Left ventricle myocardium inferior (tissue), 1 donor: ENCODE measurements around the gene RAET1G. TPM values are rescaled to one million over a fixed set of nuclear protein-coding genes. Genes with fewer than 3 reads are reported as not detected.

ENCODE experiments used
- DNase-seq: peaks from one replicate; pipeline ENCODE4 v3.0.0-alpha.2; 2020
- H3K27ac ChIP-seq: fragments of 200-600 bp; replicated peaks from 2 replicates; pipeline ENCODE4 v1.8.0; 2021
- H3K27me3 ChIP-seq: fragments of 200-600 bp; 2 replicates; pipeline ENCODE4 v1.8.0; 2021; ENCODE audit warnings: low read depth
- H3K36me3 ChIP-seq: fragments of 200-600 bp; 2 replicates; pipeline ENCODE4 v1.8.0; 2021
- H3K4me1 ChIP-seq: fragments of 200-600 bp; 2 replicates; pipeline ENCODE4 v1.8.0; 2021
- H3K4me3 ChIP-seq: fragments of 200-600 bp; 2 replicates; pipeline ENCODE4 v1.8.0; 2021; ENCODE audit warnings: mild to moderate bottlenecking, moderate library complexity
- H3K9me3 ChIP-seq: fragments of 200-600 bp; replicated peaks from 2 replicates; pipeline ENCODE4 v1.8.0; 2021
- intact Hi-C: fragments of 100-400 bp; cut with micrococcal nuclease; formaldehyde crosslinking; loops from one replicate; pipeline ENCODE4 v1.11.0; 2022
- total RNA-seq: library from RNA; stranded (reverse); fragmentation: NEBNext Ultra II Directional; extraction: Animal tissue kit (Norgen Biotek cat#: 25700); gene quantifications from one replicate; pipeline ENCODE4 v1.2.1, GENCODE V29; 2021
- TF ChIP-seq, protein P1 (sequence below): fragments of 200-600 bp; IDR thresholded peaks from 2 replicates; pipeline ENCODE4 v1.8.0; 2021; ENCODE audit warnings: antibody characterized with exemption, mild to moderate bottlenecking, borderline replicate concordance
- donor health status: DM: no; HTN: yes; CAD: no; lungs with severe emphysema.

Gene RAET1G
- total RNA-seq, 1 donor from 2014 or later, result 0.19 TPM

GRCh38 chr6:149904661-149905370 is 18.1 kb downstream of the RAET1G start:
- Histone ChIP-seq H3K9me3 (peaks cover 12% of the 10 kb centered on the region), H3K27ac (no peak overlapping the region), H3K4me1 (peaks cover 13% of the 10 kb centered on the region), H3K36me3 (no peaks in the 10 kb centered on the region), H3K27me3 (no peaks in the 10 kb centered on the region), H3K4me3 (no peak overlapping the region)
- DNase-seq, result no peak
- intact Hi-C loops, result no loop called here
- TF ChIP-seq, protein P1, sequence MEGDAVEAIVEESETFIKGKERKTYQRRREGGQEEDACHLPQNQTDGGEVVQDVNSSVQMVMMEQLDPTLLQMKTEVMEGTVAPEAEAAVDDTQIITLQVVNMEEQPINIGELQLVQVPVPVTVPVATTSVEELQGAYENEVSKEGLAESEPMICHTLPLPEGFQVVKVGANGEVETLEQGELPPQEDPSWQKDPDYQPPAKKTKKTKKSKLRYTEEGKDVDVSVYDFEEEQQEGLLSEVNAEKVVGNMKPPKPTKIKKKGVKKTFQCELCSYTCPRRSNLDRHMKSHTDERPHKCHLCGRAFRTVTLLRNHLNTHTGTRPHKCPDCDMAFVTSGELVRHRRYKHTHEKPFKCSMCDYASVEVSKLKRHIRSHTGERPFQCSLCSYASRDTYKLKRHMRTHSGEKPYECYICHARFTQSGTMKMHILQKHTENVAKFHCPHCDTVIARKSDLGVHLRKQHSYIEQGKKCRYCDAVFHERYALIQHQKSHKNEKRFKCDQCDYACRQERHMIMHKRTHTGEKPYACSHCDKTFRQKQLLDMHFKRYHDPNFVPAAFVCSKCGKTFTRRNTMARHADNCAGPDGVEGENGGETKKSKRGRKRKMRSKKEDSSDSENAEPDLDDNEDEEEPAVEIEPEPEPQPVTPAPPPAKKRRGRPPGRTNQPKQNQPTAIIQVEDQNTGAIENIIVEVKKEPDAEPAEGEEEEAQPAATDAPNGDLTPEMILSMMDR, result no peak

GRCh38 chr6:149903938-149904611 is 18.8 kb downstream of the RAET1G start:
- H3K27ac ChIP-seq, result no peak overlapping the region
- peaks cover 13% of the 10 kb centered on the region for H3K4me1 ChIP-seq
- no peaks in the 10 kb centered on the region for H3K27me3 ChIP-seq
- DNase-seq, result no peak
- peaks cover 12% of the 10 kb centered on the region for H3K9me3 ChIP-seq
- intact Hi-C loops, result no loop called here
- H3K36me3 ChIP-seq, result no peaks in the 10 kb centered on the region
- TF ChIP-seq, protein P1, result no peak
- H3K4me3 ChIP-seq, result no peak overlapping the region

- no peaks in the 10 kb centered on the region for H3K9me3 ChIP-seq
- H3K4me1 ChIP-seq, result peaks cover 26% of the 10 kb centered on the region
- no peaks in the 10 kb centered on the region for H3K36me3 ChIP-seq
- no peaks in the 10 kb centered on the region for H3K27me3 ChIP-seq
- H3K4me3 ChIP-seq, result no peak overlapping the region
- intact Hi-C loops, result no loop called here
- no peak overlapping the region for H3K27ac ChIP-seq
- TF ChIP-seq, protein P1, result no peak
- DNase-seq, result no peak
These were observed 21.3 kb downstream of the RAET1G start for GRCh38 chr6:149901444-149902140.

GRCh38 chr6:149900620-149901443 is 22.1 kb downstream of the RAET1G start:
- intact Hi-C loops, result no loop called here

More at GRCh38 chr6:149900620-149901443, 22.1 kb downstream of the RAET1G start:
- TF ChIP-seq, protein P1, result no peak
- no peaks in the 10 kb centered on the region for H3K9me3 ChIP-seq
- H3K36me3 ChIP-seq, result no peaks in the 10 kb centered on the region
- no peak for DNase-seq
- no peaks in the 10 kb centered on the region for H3K27me3 ChIP-seq
- peaks cover 29% of the 10 kb centered on the region for H3K4me1 ChIP-seq
- no peak overlapping the region for H3K4me3 ChIP-seq
- H3K27ac ChIP-seq, result no peak overlapping the region
